HG02885 (cell line): ENCODE measurements around the gene RPH3AL.

Source experiments
- ATAC-seq: cut with Tn5 transposase; IDR thresholded peaks from one replicate; pipeline ENCODE4 v1.9.1; 2021; ENCODE audit warnings: mild to moderate bottlenecking; ENCODE audit not compliant: unreplicated experiment, poor library complexity

Gene RPH3AL

DNA sequence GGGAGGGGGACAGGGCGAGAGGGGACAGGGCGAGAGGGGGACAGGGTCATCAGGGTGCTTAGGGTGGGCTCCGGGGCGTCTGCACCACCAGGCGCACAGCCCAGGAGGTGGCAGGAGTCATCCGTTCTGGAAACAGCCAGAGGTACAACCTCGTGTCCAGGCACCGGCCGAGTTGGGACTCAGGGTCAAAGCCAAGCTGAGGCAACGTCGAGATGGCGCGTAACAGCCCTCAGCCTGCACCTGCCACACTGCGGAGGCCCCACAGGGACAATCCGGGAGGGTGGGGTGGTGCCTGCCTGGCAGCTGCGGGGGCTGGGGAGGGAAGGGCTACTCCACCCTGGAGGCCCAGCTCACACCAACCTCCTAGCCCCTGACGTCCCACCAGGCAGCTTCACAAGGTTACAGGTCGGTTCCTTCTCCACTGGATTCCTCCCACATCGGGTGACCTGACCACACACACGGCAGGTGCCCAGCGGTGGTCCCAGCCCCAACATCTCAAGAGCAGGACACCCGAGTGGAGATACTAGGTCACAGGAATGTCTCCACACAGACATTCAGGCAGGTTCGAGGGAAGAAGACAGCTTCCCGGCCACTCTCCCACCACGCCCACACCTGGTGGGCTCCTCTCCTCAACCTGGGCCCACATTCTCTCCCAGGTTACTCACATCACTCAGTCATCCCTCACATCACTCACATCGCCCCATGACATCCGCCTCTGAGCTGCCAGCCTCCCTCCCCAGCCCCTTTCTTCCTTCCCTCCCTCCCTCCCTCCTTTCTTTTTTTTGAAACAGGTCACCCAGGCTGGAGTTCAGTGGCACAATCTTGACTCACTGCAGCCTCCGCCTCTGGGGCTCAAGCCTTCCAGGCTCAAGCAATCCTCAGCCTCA, 47.3 kb downstream of the RPH3AL start:
- ATAC-seq, result no peak

DNA sequence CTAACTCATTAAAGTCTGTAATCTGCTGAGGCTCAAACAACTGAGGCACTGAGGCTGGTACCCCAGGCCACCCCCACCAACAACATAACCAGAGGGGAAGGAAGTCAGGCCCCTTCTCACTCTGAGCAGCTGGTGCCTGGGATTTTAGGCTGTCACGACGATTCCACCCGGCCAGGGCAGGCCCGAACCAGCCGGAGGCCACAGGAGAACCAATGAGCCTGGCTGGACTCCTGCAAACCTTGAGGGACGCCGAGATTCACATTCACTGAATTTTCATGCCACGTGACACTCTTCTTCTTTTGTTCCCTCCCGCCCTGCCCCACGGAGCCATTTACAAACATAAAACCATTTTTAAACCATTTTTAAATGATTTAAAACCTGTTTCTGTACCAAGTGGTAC, 48.1 kb downstream of the RPH3AL start:
- ATAC-seq, result no peak

DNA sequence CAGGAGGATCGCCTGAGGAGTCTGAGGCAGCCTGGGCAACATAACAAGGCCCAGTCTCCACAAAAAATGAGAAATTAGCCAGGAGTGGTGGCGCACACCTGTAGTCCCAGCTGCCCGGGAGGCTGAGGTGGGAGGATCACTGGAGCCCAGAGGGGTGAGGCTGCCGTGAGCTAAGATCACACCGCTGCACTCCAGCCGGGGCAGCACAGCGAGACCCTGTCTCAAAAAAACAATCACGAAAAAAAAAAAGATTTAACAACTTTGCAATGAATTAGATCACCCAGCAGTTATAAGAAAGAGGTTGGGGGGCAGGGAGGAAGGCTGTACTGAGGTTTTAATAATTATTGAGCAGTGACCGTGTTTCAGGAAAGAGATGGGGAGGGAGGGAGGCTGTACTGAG, 49.4 kb downstream of the RPH3AL start:
- ATAC-seq, result no peak

DNA sequence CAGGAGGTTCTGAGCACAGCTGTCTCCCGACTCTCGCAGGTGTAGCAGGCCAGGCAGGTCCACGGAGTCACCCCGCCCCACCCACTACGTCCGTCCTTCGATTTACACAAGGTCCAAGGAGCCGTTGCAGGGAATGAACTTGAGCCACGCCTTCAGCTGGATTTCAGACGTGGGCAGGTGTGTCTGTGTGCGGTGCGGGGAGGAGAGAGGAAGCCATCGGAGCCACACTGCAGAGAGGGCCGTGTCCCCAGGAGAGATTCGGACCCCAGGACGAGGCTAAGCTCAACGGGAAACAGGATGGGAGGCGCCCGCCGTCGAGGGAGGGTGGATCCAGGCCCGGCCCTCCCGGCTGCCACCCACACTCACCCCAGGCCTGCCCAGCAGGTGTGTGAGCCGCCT, 50.3 kb downstream of the RPH3AL start:
- ATAC-seq, result no peak

DNA sequence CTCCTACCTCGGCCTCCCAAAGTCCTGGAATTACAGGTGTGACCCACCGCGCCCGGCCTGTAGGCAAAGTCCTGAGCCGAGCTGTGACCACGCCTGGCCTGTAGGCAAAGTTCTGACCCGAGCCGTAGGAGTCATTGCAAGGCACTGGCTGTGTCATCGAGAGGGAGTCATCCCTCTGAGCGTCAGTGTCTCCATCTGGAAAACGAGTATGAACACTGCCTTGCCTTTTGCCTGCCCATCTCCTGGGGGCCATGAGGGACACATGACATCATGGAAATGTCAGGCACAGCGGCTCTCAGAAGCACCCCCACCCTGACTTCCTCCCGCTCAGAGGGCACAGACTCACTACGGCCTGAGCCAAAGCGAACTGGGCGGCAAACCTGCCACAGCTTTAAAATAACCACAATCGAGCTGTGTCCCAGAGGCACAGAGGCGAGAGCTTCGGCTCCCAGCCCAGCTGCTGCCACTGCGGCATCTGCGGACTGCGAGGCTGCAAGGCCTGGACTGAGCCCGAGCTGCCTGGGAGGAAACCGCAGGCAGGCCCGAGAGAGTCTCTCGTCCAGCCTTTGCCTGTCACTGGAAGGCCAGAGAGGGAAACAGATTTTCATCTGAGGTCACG, 50.8 kb downstream of the RPH3AL start:
- no peak for ATAC-seq

DNA sequence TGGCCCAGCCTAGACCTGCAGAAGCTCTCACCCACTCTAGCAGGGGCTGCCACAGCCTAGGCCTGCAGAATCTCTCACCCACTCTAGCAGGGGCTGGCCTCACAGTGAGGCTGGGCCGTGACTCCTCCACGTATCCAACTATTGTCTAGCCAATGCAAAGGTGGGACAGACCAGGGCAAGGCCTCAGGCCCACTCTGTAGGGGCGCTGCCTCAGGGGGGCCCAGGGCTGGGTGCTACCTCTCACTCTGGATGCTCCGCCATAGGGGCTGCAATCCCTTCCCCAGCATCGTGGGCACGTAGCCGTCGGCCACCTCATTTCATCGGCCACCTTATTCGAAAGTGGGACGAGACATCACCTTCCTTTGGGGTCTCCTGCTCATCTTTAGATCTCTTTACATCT, 51.7 kb downstream of the RPH3AL start:
- ATAC-seq, result no peak

DNA sequence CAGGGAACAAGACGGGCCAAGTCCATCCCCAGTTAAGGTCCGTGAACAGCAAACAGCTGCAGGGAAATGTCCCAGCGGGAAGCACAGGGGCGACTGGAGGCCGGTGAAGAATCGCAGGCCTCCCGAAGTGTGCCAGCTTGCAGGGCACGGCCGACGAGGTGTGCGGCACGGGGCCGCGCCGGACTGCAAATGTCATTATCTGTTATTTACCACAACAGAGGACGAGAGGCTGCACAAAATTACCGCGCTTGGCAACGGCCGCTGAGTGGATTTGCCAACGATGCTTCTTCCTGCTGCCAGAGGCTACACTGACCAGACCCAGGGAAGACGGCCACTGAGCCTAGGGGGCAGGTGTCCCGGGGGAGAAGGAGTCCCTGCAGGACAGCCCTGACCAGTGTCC, 53.1 kb downstream of the RPH3AL start:
- ATAC-seq, result no peak

DNA sequence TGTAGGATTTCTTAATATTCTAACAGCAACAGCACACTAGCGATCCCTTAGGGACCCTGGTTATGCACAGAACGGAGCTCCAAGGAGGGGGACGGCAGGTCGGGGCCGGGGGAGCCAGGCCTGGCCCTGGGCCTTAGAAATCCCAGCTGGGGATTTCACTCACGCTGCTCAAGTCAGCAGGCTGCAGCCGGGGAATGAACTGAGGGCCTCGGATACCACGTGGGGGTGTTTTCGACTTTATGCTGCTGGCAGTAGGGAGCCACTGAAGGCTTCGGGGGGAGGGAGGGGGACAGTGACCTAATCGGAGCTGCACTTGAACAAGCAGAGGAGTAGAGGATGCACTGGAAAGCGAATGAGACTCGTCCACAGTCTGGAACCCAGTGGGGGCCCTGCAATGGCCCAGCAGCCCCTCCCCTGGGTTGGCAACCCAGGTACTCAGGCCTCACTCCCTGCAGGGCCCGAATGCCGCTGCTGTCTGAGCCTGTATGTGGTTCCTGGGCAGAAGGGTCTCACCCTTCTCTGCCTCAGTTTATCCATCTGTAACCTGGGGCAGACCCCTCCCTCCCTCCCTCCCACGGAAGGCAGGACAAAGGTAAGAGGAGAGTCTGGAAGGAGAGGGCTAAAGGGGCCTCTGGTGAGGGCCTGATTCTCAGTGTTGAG, 53.7 kb downstream of the RPH3AL start:
- no peak for ATAC-seq

DNA sequence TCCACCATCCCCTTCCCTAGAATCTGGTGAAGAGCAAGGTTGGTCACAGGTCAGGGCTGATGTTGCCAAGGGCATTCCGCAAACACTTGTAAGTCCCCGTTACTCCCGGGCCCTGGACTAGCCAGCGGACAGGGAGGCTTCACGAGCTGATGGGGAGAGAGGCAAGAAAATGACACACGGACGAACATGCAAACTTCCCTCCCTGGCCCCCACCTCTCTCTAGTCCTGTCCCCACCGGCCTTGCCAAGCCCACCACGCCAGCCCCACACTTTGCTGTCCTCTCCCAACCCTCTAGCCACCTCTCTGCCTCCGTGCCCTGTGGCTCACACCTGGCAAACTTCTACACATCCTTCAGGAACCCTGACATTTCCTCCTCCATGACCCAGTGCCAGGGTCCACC, 54.8 kb downstream of the RPH3AL start:
- ATAC-seq, result no peak

DNA sequence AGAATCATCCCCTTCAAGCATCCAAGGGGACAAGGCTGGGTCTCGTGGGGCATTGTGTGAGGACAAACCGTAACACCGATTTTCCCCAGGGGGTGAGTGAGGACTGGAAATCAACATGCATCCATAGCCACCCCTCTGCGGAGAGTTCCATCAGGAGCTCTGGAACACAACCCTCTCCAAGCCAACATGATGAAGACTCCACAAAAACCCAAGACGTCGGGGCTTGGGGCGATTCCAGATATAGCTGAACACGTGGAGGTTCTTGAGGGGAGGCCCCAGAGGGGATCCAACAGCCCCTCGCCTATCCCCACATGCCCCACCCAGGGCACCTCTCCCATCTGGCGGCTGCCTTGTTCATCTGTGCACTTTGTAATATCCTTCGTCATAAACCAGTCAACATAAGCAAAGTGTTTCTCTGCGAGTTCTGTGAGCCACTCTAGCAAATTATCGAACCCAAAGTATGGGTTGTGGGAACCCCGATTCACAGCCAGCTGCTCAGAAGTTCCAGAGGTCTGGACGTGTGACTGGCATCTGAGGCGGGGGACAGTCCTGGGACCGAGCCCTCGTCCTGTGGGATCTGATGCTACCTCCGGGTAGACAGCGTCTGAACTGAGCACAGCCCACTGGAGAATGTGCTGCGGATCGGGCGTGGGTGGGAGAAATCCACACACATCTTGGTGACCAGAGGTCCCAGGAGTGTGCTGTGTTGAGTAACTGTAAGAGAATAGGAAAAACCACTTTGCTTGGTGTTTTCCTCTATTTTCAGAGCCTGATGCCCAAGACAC, 55.5 kb downstream of the RPH3AL start:
- no peak for ATAC-seq

DNA sequence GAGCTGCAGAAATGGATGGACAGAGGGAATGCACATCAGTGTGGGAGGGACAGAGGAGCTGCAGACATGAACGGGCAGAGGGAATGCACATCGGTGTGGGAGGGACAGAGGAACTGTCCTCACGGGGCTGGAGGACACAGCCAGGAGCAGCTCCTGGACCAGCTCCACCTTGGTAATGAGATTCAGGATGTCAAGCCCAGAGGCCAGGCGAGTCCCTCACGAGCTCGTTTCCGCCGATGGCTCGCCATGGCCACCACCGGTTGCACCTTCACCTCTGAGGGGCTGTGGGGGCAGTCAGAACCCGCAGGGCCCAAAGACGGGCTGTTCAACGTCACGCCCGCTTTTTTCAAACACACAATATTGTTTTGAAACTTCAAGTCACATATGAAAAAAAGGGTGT, 56.2 kb downstream of the RPH3AL start:
- no peak for ATAC-seq

DNA sequence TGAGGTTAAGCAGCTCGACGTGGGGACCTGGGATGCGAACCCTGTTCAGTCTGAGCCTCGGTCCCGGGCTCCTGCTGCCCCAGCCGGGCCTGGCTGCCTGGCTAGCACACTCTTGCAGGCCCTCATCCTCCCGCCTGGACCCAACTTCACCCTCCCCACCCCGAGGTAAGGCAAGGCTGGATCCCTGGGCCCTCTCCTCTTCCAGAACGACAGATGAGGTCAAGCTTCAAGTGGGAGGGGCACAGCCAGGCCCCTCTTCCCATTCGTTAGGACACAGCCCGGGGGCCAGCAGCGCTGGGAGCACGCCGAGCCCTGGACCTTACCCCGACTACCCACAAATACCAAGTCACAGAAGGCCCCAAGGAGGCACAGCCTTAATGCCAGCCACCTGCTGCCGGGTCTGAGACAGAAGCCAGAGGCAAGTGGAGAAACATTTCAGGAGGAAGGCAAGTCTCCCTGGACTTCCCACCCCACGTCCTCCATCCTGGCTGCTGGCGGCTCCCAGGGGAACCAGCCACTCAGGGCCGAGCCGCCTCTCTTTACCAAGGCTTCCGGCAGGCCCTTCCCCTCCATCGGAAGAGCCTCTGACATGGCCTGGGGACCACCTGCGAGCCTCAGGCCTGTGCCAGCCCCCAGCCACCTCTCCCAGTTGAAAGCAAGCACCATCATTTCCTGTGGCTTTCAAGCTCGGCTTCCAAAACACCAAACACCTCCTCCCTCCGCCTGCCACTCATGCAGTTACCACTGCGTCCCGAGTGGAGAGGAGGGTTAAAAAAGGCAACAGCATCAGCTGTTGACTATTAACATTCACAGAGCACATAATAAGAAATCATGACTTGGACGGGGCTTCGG, 59.9 kb downstream of the RPH3AL start:
- no peak for ATAC-seq

DNA sequence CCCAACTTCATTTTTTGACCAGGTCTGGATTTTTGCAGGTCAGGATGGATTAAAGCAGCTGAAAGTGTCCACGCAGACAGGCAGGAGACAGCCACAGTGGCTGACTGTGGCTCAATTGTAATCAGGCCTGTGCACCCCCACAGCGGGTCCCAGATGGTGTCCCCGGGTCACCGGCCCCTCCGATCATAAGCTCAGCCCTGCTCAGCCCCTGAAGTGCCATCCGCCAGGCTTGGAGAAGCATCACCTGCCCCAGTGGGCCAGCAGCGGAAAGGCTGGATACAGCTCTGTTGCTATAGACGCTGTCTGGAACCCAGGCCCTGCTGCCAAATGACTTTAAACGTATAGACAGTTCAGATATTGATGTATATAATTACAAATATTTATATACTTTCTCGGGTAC, 60.6 kb downstream of the RPH3AL start:
- ATAC-seq, result no peak

DNA sequence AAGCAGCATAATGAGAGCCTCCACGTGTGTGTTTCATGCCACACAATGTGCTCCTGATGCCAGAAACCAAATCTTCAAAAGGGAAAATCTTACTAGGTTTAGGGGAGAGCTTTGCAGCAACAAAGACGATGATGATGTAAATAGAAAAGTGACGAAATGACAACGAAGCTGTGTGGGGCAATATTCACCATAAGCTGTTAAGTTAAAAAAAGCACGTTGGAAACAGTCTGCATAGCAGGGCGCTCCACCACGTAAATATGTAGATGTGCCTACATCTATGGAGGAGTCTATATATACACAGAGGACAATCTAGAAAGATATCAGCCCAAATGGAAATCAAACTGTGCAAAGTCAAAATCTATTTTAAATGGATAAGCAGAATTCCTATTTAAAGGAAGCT, 61.0 kb downstream of the RPH3AL start:
- ATAC-seq, result no peak

DNA sequence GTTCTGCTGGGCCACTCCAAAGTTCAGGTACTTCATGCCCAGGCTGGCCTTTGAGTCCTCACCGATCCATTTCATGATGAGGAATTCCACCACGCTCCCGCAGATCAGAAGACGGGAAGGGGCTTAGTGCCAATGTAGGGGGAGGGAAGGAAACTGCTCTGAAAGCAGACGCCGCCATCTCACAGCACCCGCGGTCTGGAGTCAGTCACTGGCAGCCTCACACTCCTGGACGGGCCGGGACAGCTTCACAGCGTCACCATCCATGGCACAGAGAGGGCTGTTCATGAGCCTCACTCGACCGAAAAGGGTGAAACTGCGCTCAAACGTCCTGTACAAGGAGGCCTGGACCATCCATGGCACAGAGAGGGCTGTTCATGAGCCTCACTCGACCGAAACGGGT, 62.0 kb downstream of the RPH3AL start:
- no peak for ATAC-seq

DNA sequence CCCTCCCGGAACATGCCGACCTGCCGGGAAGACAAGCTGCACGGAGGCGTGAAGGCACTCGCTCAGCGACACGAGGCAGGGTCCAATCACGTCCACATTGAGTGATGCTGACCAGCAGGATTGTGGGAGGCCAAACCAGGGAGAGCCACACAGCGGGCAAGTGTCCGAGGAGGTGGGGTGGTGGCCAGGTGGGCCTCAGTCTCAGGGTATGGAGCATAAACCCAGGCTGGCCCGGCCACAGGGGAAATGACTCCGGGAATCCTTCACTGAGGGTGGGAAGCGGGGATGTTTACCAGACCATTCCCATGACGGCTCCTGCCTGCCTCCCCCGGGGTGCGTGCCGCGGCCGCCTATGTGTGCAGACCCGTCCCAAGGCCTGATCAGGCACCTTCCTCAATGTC, 62.5 kb downstream of the RPH3AL start:
- ATAC-seq, result no peak

DNA sequence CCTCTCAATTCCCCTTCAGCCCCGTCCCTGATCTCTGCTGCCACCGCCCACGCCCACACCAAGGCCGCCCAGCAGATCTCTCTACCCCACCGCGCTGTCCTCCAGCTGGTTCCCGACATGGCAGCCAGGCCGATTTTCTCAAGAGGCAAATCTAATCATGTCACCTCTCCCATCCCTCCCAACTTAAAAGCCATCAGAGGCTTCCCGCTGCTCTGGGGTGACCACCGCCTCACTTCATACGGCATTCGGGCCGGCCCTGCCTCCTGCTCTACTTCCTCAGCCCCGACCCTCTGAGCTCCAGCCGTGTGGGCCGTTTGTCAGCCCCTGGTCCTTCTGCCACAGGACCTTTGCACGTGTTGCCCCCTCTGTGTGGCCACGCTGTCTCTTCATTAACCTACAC, 63.2 kb downstream of the RPH3AL start:
- no peak for ATAC-seq

DNA sequence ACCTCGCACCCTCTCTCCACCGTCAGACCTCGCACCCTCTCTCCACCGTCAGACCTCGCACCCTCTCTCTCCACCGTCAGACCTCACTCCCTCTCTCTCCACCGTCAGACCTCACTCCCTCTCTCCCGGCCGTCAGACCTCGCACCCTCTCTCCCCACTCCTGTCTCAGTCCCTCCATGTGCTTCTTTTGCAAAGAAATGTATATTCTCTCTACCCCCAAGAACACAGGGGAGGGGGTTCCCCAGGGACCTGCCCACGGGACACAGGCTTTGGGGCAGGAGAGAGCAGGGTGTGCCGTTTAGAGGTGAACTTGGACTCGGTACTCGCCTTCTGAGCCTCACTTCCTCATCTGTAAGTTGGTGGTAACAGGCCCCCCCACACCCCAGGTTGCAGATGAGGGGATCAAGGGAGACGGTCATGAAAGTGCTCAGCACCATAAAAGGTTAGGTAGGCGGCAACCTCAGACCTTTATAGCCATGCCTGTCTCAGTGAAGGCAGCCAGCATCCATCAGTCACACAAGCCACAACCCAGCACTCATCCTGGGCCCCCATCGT, 63.7 kb downstream of the RPH3AL start:
- ATAC-seq, result no peak

DNA sequence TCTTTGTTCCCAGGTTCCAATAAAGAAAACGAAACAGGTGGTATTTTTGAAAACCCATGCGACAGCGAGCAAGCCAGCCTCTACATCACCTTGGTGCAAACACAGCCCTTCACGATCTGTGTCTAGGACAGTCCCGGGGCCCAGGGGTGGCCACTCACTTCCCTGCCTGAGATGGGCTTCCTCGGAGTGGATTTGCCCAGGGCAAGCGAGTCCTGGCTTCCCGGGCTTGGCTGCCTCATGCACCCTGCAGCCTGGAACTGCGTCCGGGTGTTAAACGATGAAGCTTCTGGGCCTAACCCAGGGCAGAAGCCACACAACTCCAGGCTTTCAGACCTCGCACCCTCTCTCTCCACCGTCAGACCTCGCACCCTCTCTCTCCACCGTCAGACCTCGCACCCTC, 66.0 kb downstream of the RPH3AL start:
- ATAC-seq, result no peak
